Measurements from ENCODE around the gene POU2F2.

GRCh38 chr19:42093505-42093904, 38.7 kb downstream of the POU2F2 start:
- TF ChIP-seq CTCF (IDR thresholded peaks at IDR 0.05; ENCODE audit: borderline replicate concordance, extremely low read depth, low read length, poor library complexity, severe bottlenecking) (no peak), EZH2 (IDR thresholded peaks at IDR 0.05; ENCODE audit: borderline replicate concordance, low read depth, low read length, severe bottlenecking) (no peak)
